GM23338 (cell line): Measurements from ENCODE around the gene CACNA1C. TPM values are rescaled to one million over a fixed set of nuclear protein-coding genes. Genes with fewer than 3 reads are reported as not detected.

Source experiments
- ATAC-seq: fragments of 200-7000 bp; cut with Tn5 transposase; 3 replicates; pipeline ENCODE4 v1.9.1; 2020
- DNase-seq: peaks from one replicate; pipeline ENCODE4 v3.0.0-alpha.2; 2015; ENCODE audit warnings: low spot score
- H2AFZ ChIP-seq: fragments of 200-600 bp; sonication (generic); 2 replicates; pipeline ENCODE4 v1.8.0; 2016; ENCODE audit warnings: antibody characterized with exemption, mild to moderate bottlenecking, moderate library complexity
- H3F3A ChIP-seq: fragments of 200-600 bp; sonication (generic); replicated peaks from 2 replicates; pipeline ENCODE4 v1.8.0; 2017; ENCODE audit warnings: antibody characterized with exemption, mixed run types, low read depth
- H3K27ac ChIP-seq: fragments of 200-600 bp; sonication (generic); 2 replicates; pipeline ENCODE4 v1.6.1; 2016; ENCODE audit warnings: low read depth
- H3K27me3 ChIP-seq: fragments of 200-600 bp; sonication (generic); 2 replicates; pipeline ENCODE4 v1.8.0; 2016; ENCODE audit warnings: mild to moderate bottlenecking, mixed run types, moderate library complexity; ENCODE audit not compliant: insufficient read depth
- H3K36me3 ChIP-seq: fragments of 200-600 bp; sonication (generic); 2 replicates; pipeline ENCODE4 v1.8.0; 2016; ENCODE audit warnings: mild to moderate bottlenecking; ENCODE audit not compliant: insufficient read depth
- H3K4me1 ChIP-seq: fragments of 200-600 bp; sonication (generic); 2 replicates; pipeline ENCODE4 v1.8.0; 2016; ENCODE audit warnings: mild to moderate bottlenecking, moderate library complexity; ENCODE audit not compliant: insufficient read depth
- H3K4me2 ChIP-seq: fragments of 200-600 bp; sonication (generic); 2 replicates; pipeline ENCODE4 v1.7.1; 2017; ENCODE audit warnings: mixed run types
- H3K4me3 ChIP-seq: fragments of 200-600 bp; sonication (generic); 2 replicates; pipeline ENCODE4 v1.6.1; 2016; ENCODE audit warnings: mixed run types
- H3K79me2 ChIP-seq: fragments of 200-600 bp; sonication (generic); replicated peaks from 2 replicates; pipeline ENCODE4 v1.8.0; 2017; ENCODE audit warnings: mild to moderate bottlenecking; ENCODE audit not compliant: insufficient read depth
- H3K9me2 ChIP-seq: fragments of 200-600 bp; sonication (generic); 2 replicates; pipeline ENCODE4 v1.8.0; 2017; ENCODE audit not compliant: insufficient read depth
- H4K20me1 ChIP-seq: fragments of 200-600 bp; sonication (generic); replicated peaks from 2 replicates; pipeline ENCODE4 v1.8.0; 2017; ENCODE audit warnings: mild to moderate bottlenecking; ENCODE audit not compliant: insufficient read depth
- H3K27ac Mint-ChIP-seq: 2 replicates; pipeline ENCODE4 v1.8.0; 2020; ENCODE audit warnings: inconsistent platforms, mild to moderate bottlenecking, moderate library complexity, mixed read lengths
- H3K27me3 Mint-ChIP-seq: 3 replicates; pipeline ENCODE4 v1.8.0; 2022; ENCODE audit warnings: low read depth, mild to moderate bottlenecking, moderate library complexity, mixed read lengths, inconsistent platforms; ENCODE audit not compliant: insufficient read depth, poor library complexity
- H3K36me3 Mint-ChIP-seq: 3 replicates; pipeline ENCODE4 v1.8.0; 2021; ENCODE audit warnings: low read depth, mild to moderate bottlenecking, inconsistent platforms, moderate library complexity, mixed read lengths
- H3K4me1 Mint-ChIP-seq: 3 replicates; pipeline ENCODE4 v1.8.0; 2020; ENCODE audit warnings: mild to moderate bottlenecking, inconsistent platforms, mixed read lengths
- H3K4me3 Mint-ChIP-seq: 3 replicates; pipeline ENCODE4 v1.8.0; 2021; ENCODE audit warnings: moderate library complexity, mild to moderate bottlenecking, inconsistent platforms, mixed read lengths
- H3K9me3 Mint-ChIP-seq: 3 replicates; pipeline ENCODE4 v1.8.0; 2020; ENCODE audit warnings: moderate library complexity, mild to moderate bottlenecking, inconsistent platforms, mixed read lengths
- CTCF ChIP-seq, 2 experiments: fragments of 200-600 bp in 1 of 2; sonication (generic) in 1 of 2; conservative IDR thresholded peaks; 2 replicates each; pipeline versions ENCODE4 v1.5.1 to v1.6.1; 2016 to 2017; ENCODE audit warnings: antibody characterized with exemption in 2 of 2, low read depth in 2 of 2, mild to moderate bottlenecking in 2 of 2, moderate library complexity in 1 of 2
- ETS1 ChIP-seq: IDR thresholded peaks from 2 replicates; pipeline ENCODE4 v1.6.1; 2016; ENCODE audit warnings: antibody characterized with exemption
- EZH2phosphoT487 ChIP-seq: fragments of 200-600 bp; sonication (generic); IDR thresholded peaks from one replicate; pipeline ENCODE4 v1.8.1; 2018; ENCODE audit warnings: antibody characterized with exemption; ENCODE audit not compliant: unreplicated experiment
- NANOG ChIP-seq: IDR thresholded peaks from 2 replicates; pipeline ENCODE4 v1.6.1; 2016; ENCODE audit warnings: antibody characterized with exemption, borderline replicate concordance
- REST ChIP-seq: IDR thresholded peaks from one replicate; pipeline ENCODE4 v1.6.1; 2018; ENCODE audit warnings: antibody characterized with exemption; ENCODE audit not compliant: unreplicated experiment
- STAT1 ChIP-seq: IDR thresholded peaks from one replicate; pipeline ENCODE4 v1.6.1; 2016; ENCODE audit warnings: antibody characterized with exemption; ENCODE audit not compliant: unreplicated experiment
- ZNF331 ChIP-seq: fragments of 250-450 bp; sonication (Bioruptor Pico); IDR thresholded peaks from 2 replicates; pipeline ENCODE4 v1.5.0; 2020; ENCODE audit warnings: low read depth, mild to moderate bottlenecking, moderate library complexity
- polyA plus RNA-seq: library from polyadenylated mRNA; unstranded; fragments of >200 nt; fragmentation: Nextera tagmentation; extraction: Ambion mirVana; gene quantifications from 2 replicates; pipeline ENCODE4 v1.2.1, GENCODE V29; 2016
- total RNA-seq: library from RNA; depleted of rRNA; stranded (reverse); fragments of >200 nt; shearing (Covaris generic); gene quantifications from 2 replicates; pipeline ENCODE4 v1.2.3, GENCODE V29; 2014

The CACNA1C gene
- total and polyA plus RNA-seq, 2 experiments from 2014 or later = 0.78 to 2.1 TPM

GRCh38 chr12:2277492-2278155 lies 224.8 kb downstream of the CACNA1C start:
- Histone ChIP-seq H3K4me3 (no peak overlapping the region), H3K36me3 (no peaks in the 10 kb centered on the region), H3K9me2 (no peaks in the 10 kb centered on the region), H4K20me1 (no peaks in the 10 kb centered on the region), H3K79me2 (no peaks in the 10 kb centered on the region), H3K4me2 (no peak overlapping the region), H3K4me1 (0 out of 2 replicates have a peak, but pooled peaks cover 5% of the 10 kb centered on the region), H3K27me3 (no peaks in the 10 kb centered on the region), H3K27ac (no peak overlapping the region), H2AFZ (no peak overlapping the region), H3F3A (no peaks in the 10 kb centered on the region)
- ATAC-seq (no peak), DNase-seq (no peak)
- no peak overlapping the region for H3K27ac Mint-ChIP-seq
- H3K4me1 Mint-ChIP-seq = peaks cover 8% of the 10 kb centered on the region; the same call in 2 of the 3 replicates
- H3K4me3 Mint-ChIP-seq = no peak overlapping the region
- peaks cover 6% of the 10 kb centered on the region for H3K27me3 Mint-ChIP-seq
- H3K9me3 Mint-ChIP-seq = no peaks in the 10 kb centered on the region; the same call in 2 of the 3 replicates
- TF ChIP-seq STAT1 (no peak), ZNF331 (CRISPR knock-in tag) (no peak), EZH2phosphoT487 (no peak), NANOG (no peak), CTCF (conservative IDR thresholded peaks at IDR 0.05; ENCODE audit: low read depth in 2 of 2) (no peak)
- H3K36me3 Mint-ChIP-seq = no peaks in the 10 kb centered on the region

GRCh38 chr12:2281446-2281845 lies 228.7 kb downstream of the CACNA1C start:
- no peak overlapping the region for H3K4me3 Mint-ChIP-seq
- no peak overlapping the region for H3K27ac Mint-ChIP-seq
- no peaks in the 10 kb centered on the region for H3K79me2 ChIP-seq
- no peak overlapping the region for H2AFZ ChIP-seq
- no peak for ATAC-seq
- peaks cover 7% of the 10 kb centered on the region for H3K27me3 Mint-ChIP-seq
- no peaks in the 10 kb centered on the region for H3K27me3 ChIP-seq
- H3F3A ChIP-seq = no peaks in the 10 kb centered on the region
- no peaks in the 10 kb centered on the region; the same call in 2 of the 3 replicates for H3K9me3 Mint-ChIP-seq
- H3K4me3 ChIP-seq = no peak overlapping the region
- no peak for TF ChIP-seq NANOG
- H3K4me1 ChIP-seq = peaks cover 5% of the 10 kb centered on the region
- H3K36me3 Mint-ChIP-seq = no peaks in the 10 kb centered on the region
- no peaks in the 10 kb centered on the region for H3K36me3 ChIP-seq
- H3K27ac ChIP-seq = no peak overlapping the region
- H4K20me1 ChIP-seq = no peaks in the 10 kb centered on the region
- H3K9me2 ChIP-seq = no peaks in the 10 kb centered on the region
- H3K4me2 ChIP-seq = no peak overlapping the region
- no peak for DNase-seq
- peaks cover 40% of the 10 kb centered on the region for H3K4me1 Mint-ChIP-seq

GRCh38 chr12:2282318-2282717 lies 229.5 kb downstream of the CACNA1C start:
- Mint-ChIP-seq H3K9me3 (no peaks in the 10 kb centered on the region; the same call in 2 of the 3 replicates), H3K36me3 (no peaks in the 10 kb centered on the region), H3K27ac (no peak overlapping the region), H3K27me3 (peaks cover 7% of the 10 kb centered on the region), H3K4me1 (peaks cover 46% of the 10 kb centered on the region), H3K4me3 (no peak overlapping the region)
- H2AFZ ChIP-seq = 0 out of 2 replicates have a peak overlapping the region, but pooled peaks have one; percentile 80
- no peaks in the 10 kb centered on the region for H3F3A ChIP-seq
- DNase-seq (peak; percentile 54), ATAC-seq (peak; percentile 78)
- no peaks in the 10 kb centered on the region for H3K9me2 ChIP-seq
- no peak overlapping the region for H3K27ac ChIP-seq
- peaks cover 5% of the 10 kb centered on the region for H3K4me1 ChIP-seq
- no peak overlapping the region for H3K4me3 ChIP-seq
- no peaks in the 10 kb centered on the region for H3K27me3 ChIP-seq
- H3K4me2 ChIP-seq = no peak overlapping the region
- no peaks in the 10 kb centered on the region for H3K36me3 ChIP-seq
- H4K20me1 ChIP-seq = no peaks in the 10 kb centered on the region
- no peaks in the 10 kb centered on the region for H3K79me2 ChIP-seq
- TF ChIP-seq ETS1 (no peak), REST (no peak)
